ENCODE results near the gene SF3B1.
"Not testable (repeated sequence)": the region's sequence is repeated elsewhere in the genome, so short reads cannot be mapped to it uniquely, and the experiment has no call there.

The SF3B1 gene

GRCh38 chr2:197435598-197436420 lies 981 bp upstream of the SF3B1 start:
- no peak for DNase-seq (ENCODE audit: low spot score)

GRCh38 chr2:197433780-197434438 lies 919 bp downstream of the SF3B1 start:
- DNase-seq (ENCODE audit: low spot score): no peak

GRCh38 chr2:197432527-197432926 lies 2.3 kb downstream of the SF3B1 start:
- DNase-seq (ENCODE audit: low spot score): not testable (repeated sequence)

DNA sequence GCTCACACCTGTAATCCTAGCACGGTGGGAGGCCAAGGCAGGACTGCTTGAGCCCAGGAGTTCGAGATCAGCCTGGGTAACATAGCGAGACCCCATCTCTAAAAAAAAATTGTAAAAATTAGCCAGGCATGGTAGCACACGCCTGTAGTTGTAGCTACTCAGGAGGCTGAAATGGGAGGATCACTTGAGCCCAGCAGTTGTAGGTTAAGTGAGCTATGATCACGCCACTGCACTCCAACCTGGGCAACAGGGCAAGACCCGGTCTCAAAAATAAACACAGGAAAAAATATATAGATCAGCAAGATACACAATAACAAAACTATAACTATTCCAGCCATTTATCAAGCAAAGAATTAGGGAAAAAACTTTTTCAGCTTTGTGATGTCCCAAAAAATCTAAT lies 3.0 kb downstream of the SF3B1 start:
- DNase-seq (ENCODE audit: low spot score): no peak

GRCh38 chr2:197427986-197428385 lies 6.8 kb downstream of the SF3B1 start:
- DNase-seq (ENCODE audit: low spot score): no peak

GRCh38 chr2:197426723-197427603 lies 7.9 kb downstream of the SF3B1 start:
- no peak for DNase-seq (ENCODE audit: low spot score)

GRCh38 chr2:197425550-197425949 lies 9.3 kb downstream of the SF3B1 start:
- no peak for DNase-seq (ENCODE audit: low spot score)

GRCh38 chr2:197423307-197423706 lies 11.5 kb downstream of the SF3B1 start:
- DNase-seq (ENCODE audit: low spot score): no peak

- DNase-seq (ENCODE audit: low spot score): no peak
Observed at GRCh38 chr2:197419438-197419837, 15.4 kb downstream of the SF3B1 start.

DNA sequence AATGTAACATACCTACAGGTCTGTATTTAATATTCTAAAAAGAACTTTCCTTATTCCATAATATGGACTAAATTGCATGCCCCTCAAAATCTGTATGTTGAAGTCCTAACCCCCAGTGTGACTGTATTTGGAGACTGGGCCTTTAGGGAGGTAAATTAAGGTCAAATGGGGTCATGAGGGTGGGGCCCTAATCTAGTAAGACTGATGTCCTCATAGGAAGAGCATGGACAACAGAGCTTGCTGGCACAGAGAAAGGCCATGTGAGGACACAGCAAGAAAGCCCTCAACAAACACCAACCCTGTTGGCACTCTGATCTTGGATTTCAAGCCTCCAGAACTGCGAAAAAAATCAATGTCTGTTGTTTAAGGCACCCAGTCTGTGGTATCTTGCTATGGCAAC lies 18.6 kb downstream of the SF3B1 start:
- DNase-seq (ENCODE audit: low spot score): no peak

- no peak for DNase-seq (ENCODE audit: low spot score)
Observed at GRCh38 chr2:197414515-197414914, 20.3 kb downstream of the SF3B1 start.

DNA sequence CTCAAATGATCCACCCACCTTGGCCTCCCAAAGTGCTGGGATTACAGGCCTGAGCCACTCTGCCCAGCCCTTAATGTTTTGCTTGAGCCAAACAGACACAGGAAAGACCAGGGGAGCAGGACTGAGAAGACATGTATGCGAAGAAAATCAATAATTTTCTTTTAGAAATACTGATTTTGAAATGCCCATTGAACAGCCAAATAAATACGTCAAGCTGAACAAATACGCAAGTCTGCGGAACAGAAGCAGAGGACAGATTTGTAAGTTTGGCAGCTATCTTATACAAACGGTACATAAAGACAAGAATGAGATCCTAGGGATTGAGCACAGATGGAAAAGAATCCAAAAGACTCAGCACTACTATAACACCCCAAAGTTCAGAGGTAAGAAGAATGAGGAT lies 20.8 kb downstream of the SF3B1 start:
- no peak for DNase-seq (ENCODE audit: low spot score)

DNA sequence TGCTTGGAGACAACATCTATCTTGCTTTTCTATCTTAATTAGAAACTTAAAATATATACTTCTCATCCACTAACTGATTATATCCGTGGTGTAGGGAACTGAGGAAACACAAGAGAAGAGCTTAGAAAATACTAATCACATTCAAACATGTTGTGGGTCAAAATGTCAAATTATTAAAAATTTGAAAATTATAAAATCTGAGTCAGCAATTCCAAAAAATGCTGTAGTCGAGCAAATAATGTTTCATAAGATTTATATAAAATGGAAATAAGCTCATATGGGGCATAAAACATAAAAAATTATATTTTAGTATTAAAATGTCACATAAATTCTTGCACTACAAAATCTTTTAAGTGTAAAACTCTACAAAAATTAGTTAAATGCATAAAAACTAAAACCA lies 29.2 kb downstream of the SF3B1 start:
- DNase-seq (ENCODE audit: low spot score): no peak

- DNase-seq (ENCODE audit: low spot score): no peak
Observed at GRCh38 chr2:197399887-197400540, 34.8 kb downstream of the SF3B1 start.

- no peak for DNase-seq (ENCODE audit: low spot score)
Observed at GRCh38 chr2:197398913-197399312, 35.9 kb downstream of the SF3B1 start.

DNA sequence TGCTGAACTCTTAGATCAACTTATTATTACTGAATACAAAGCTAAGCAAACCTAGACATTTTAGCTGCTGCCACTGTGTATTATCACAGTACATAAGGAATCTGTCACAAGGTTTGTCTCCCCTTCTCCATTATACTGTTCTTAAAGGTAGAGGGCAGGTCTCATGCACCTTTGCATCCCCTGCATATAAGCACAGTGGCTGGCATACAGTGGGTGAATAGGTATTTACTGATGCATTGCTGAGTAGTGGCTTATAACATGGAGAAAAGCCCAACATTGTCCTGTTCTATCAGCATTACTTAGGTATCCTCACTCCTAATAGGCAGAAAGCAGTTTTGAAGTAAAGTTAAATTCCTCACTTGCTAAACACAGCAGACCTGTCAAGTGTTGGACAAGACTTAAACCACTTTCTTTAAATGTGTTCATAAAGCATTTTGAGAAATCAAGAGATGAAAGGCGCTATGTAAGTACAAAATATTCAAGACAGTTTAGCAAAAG lies 43.6 kb downstream of the SF3B1 start:
- DNase-seq (ENCODE audit: low spot score): no peak

GRCh38 chr2:197388866-197389587 lies 45.8 kb downstream of the SF3B1 start:
- no peak for DNase-seq (ENCODE audit: low spot score)

DNA sequence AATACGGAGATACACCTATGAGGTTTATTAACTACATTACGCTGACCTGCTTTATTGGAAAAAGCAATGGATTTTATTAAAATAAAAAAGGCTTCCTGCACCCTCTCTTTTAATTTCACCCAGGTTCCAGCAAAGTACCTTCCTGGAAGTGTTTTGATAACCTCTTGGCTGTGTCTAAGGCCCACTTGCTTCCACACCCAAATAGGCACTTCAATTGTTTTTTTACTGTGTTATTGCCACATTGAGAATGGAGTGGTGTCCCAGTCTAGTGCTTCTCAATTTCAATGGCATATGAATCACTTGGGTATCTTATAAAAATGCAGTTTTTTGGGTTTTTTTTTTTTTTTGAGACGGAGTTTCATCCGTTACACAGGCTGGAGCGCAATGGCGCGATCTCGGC lies 47.6 kb downstream of the SF3B1 start:
- no peak for DNase-seq (ENCODE audit: low spot score)

GRCh38 chr2:197386242-197386641 lies 48.6 kb downstream of the SF3B1 start:
- DNase-seq (ENCODE audit: low spot score): no peak

DNA sequence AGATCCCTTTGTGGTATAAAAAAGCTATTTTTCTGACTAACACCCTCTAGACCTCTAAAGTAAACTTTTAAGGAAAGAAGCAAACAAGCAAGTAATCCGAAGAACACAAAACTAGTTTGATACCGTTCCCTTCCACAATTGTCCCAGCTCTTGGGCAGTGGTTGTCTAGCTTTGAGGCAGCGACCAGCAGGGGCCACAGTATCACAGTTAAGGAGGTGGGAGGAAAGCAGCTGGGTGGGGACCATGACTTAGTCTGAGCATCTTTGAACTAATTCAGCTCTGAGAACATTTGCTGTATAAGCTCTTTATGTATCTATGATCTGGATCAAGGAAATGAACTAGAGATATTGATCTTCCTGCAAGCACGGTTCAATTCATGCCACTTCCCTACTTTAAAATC lies 51.0 kb downstream of the SF3B1 start:
- DNase-seq (ENCODE audit: low spot score): no peak

GRCh38 chr2:197381641-197382040 lies 53.2 kb downstream of the SF3B1 start:
- no peak for DNase-seq (ENCODE audit: low spot score)

Data from hepatic stellate cell (primary cell).